ENCODE measurements around the gene FBXL13. TPM values are rescaled to one million over a fixed set of nuclear protein-coding genes. Genes with fewer than 3 reads are reported as not detected.

Gene FBXL13
- total RNA-seq, 1 experiment from 2014 or later: 0.43 TPM

DNA sequence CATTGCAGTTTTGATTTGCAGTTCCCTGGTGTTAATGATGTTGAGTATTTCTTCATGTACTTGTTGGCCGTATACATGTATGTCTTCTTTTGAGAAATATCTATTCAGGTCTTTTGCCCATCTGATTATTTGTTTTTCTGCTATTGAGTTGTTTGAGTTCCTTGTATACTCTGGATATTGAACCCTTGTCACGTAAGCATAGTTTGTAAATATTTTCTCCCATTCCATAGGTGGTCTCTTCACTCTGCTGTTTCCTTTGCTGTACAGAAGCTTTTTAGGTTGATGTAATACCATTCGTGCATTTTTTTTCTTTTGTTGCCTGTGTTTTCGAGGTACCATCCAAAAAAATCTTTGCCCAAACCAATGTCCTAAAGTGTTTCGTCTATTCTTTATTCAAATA, 205.4 kb downstream of the FBXL13 start:
- no peaks in the 10 kb centered on the region for H3K9me3 ChIP-seq

GRCh38 chr7:102866535-102867215, 207.9 kb downstream of the FBXL13 start:
- Histone ChIP-seq H3K9me3 (no peaks in the 10 kb centered on the region), H3K36me3 (ENCODE audit: control insufficient read depth, insufficient read depth, low read length) (no peaks in the 10 kb centered on the region), H3K27me3 (replicated peaks; ENCODE audit: control insufficient read depth, insufficient read depth, low read length) (no peaks in the 10 kb centered on the region), H3K4me3 (ENCODE audit: low read depth, low read length) (no peak overlapping the region), H3K4me1 (no peaks in the 10 kb centered on the region)
- H3K4me3 Mint-ChIP-seq (ENCODE audit: unreplicated experiment): no peak overlapping the region
- DNase-seq: no peak
- ChIA-PET POLR2A (no interaction called here), CTCF (no interaction called here)
- H3K36me3 Mint-ChIP-seq (ENCODE audit: insufficient read depth, unreplicated experiment): no peaks in the 10 kb centered on the region
- no peak overlapping the region for H3K27ac Mint-ChIP-seq (ENCODE audit: unreplicated experiment)
- H3K4me1 Mint-ChIP-seq (ENCODE audit: low read depth, unreplicated experiment): no peaks in the 10 kb centered on the region
- no peaks in the 10 kb centered on the region for H3K27me3 Mint-ChIP-seq (ENCODE audit: insufficient read depth, unreplicated experiment)
- TF ChIP-seq, protein P1, sequence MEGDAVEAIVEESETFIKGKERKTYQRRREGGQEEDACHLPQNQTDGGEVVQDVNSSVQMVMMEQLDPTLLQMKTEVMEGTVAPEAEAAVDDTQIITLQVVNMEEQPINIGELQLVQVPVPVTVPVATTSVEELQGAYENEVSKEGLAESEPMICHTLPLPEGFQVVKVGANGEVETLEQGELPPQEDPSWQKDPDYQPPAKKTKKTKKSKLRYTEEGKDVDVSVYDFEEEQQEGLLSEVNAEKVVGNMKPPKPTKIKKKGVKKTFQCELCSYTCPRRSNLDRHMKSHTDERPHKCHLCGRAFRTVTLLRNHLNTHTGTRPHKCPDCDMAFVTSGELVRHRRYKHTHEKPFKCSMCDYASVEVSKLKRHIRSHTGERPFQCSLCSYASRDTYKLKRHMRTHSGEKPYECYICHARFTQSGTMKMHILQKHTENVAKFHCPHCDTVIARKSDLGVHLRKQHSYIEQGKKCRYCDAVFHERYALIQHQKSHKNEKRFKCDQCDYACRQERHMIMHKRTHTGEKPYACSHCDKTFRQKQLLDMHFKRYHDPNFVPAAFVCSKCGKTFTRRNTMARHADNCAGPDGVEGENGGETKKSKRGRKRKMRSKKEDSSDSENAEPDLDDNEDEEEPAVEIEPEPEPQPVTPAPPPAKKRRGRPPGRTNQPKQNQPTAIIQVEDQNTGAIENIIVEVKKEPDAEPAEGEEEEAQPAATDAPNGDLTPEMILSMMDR (IDR thresholded peaks at IDR 0.05; ENCODE audit: insufficient read depth in 1 of 2, low read depth in 1 of 2, low read length in 1 of 2, severe bottlenecking in 1 of 2, unreplicated experiment in 1 of 2): no peak
- no peaks in the 10 kb centered on the region for H3K9me3 Mint-ChIP-seq (ENCODE audit: unreplicated experiment)
- BruUV-seq (replicated peaks): no TSS peak
- intact Hi-C loops (cut with micrococcal nuclease; ENCODE audit: unreplicated experiment): no loop called here

More for the DNA sequence above, 205.4 kb downstream of the FBXL13 start:
- no peaks in the 10 kb centered on the region; the same call in none of the 2 replicates for H3K4me1 ChIP-seq
- DNase-seq: no peak
- Mint-ChIP-seq H3K27ac (ENCODE audit: unreplicated experiment) (no peak overlapping the region), H3K4me1 (ENCODE audit: low read depth, unreplicated experiment) (peaks cover 11% of the 10 kb centered on the region), H3K4me3 (ENCODE audit: unreplicated experiment) (no peak overlapping the region), H3K36me3 (ENCODE audit: insufficient read depth, unreplicated experiment) (no peaks in the 10 kb centered on the region), H3K27me3 (ENCODE audit: insufficient read depth, unreplicated experiment) (no peaks in the 10 kb centered on the region), H3K9me3 (ENCODE audit: unreplicated experiment) (no peaks in the 10 kb centered on the region)
- H3K27me3 ChIP-seq (replicated peaks; ENCODE audit: control insufficient read depth, insufficient read depth, low read length): no peaks in the 10 kb centered on the region
- H3K4me3 ChIP-seq (ENCODE audit: low read depth, low read length): no peak overlapping the region
- ChIA-PET POLR2A (no interaction called here), CTCF (no interaction called here)
- no TSS peak for BruUV-seq (replicated peaks)
- no peaks in the 10 kb centered on the region for H3K36me3 ChIP-seq (ENCODE audit: control insufficient read depth, insufficient read depth, low read length)
- TF ChIP-seq, protein P1 (IDR thresholded peaks at IDR 0.05; ENCODE audit: insufficient read depth in 1 of 2, low read depth in 1 of 2, low read length in 1 of 2, severe bottlenecking in 1 of 2, unreplicated experiment in 1 of 2): no peak
- intact Hi-C loops (cut with micrococcal nuclease; ENCODE audit: unreplicated experiment): no loop called here

DNA sequence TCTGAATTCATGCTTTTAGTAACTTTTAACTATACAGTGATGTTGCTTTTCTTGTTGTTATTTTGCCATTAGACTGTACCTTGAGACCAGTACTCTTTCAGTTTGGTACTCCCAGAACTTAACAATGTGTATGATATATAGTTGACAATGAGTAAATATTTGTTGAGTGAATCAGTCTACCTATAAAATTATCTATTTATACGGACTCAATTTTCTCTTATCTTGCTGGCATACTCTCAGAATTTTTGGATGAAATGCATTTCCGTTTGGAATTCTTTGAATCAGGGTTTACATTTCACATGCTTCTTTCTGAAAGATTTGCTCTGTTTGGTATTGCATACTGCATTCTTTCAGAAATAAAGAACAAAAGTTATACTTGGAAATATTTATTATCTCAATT, 209.6 kb downstream of the FBXL13 start:
- no peaks in the 10 kb centered on the region for H3K27me3 Mint-ChIP-seq (ENCODE audit: insufficient read depth, unreplicated experiment)
- H3K9me3 ChIP-seq: no peaks in the 10 kb centered on the region
- no TSS peak for BruUV-seq (replicated peaks)
- H3K27me3 ChIP-seq (replicated peaks; ENCODE audit: control insufficient read depth, insufficient read depth, low read length): no peaks in the 10 kb centered on the region
- H3K36me3 Mint-ChIP-seq (ENCODE audit: insufficient read depth, unreplicated experiment): no peaks in the 10 kb centered on the region
- TF ChIP-seq, protein P1 (IDR thresholded peaks at IDR 0.05; ENCODE audit: insufficient read depth in 1 of 2, low read depth in 1 of 2, low read length in 1 of 2, severe bottlenecking in 1 of 2, unreplicated experiment in 1 of 2): no peak
- CTCF ChIA-PET: no interaction called here
- no peaks in the 10 kb centered on the region for H3K4me1 Mint-ChIP-seq (ENCODE audit: low read depth, unreplicated experiment)
- DNase-seq: no peak
- no peaks in the 10 kb centered on the region for H3K9me3 Mint-ChIP-seq (ENCODE audit: unreplicated experiment)
- H3K4me3 Mint-ChIP-seq (ENCODE audit: unreplicated experiment): no peak overlapping the region
- H3K4me3 ChIP-seq (ENCODE audit: low read depth, low read length): no peak overlapping the region
- H3K4me1 ChIP-seq: no peaks in the 10 kb centered on the region
- no peak overlapping the region for H3K27ac Mint-ChIP-seq (ENCODE audit: unreplicated experiment)
- no peaks in the 10 kb centered on the region for H3K36me3 ChIP-seq (ENCODE audit: control insufficient read depth, insufficient read depth, low read length)
- POLR2A ChIA-PET: no interaction called here
- intact Hi-C loops (cut with micrococcal nuclease; ENCODE audit: unreplicated experiment): no loop called here

All from Caco-2 (cell line).